Measurements from ENCODE around the gene DLG1. TPM values are rescaled to one million over a fixed set of nuclear protein-coding genes. Genes with fewer than 3 reads are reported as not detected.

The DLG1 gene
- total and polyA plus RNA-seq, 9 of the 15 experiments (the other 6 are each of a cell fraction or from before 2014, with no cell fraction given): 9.4 to 63.5 (median 43.6) TPM

DNA sequence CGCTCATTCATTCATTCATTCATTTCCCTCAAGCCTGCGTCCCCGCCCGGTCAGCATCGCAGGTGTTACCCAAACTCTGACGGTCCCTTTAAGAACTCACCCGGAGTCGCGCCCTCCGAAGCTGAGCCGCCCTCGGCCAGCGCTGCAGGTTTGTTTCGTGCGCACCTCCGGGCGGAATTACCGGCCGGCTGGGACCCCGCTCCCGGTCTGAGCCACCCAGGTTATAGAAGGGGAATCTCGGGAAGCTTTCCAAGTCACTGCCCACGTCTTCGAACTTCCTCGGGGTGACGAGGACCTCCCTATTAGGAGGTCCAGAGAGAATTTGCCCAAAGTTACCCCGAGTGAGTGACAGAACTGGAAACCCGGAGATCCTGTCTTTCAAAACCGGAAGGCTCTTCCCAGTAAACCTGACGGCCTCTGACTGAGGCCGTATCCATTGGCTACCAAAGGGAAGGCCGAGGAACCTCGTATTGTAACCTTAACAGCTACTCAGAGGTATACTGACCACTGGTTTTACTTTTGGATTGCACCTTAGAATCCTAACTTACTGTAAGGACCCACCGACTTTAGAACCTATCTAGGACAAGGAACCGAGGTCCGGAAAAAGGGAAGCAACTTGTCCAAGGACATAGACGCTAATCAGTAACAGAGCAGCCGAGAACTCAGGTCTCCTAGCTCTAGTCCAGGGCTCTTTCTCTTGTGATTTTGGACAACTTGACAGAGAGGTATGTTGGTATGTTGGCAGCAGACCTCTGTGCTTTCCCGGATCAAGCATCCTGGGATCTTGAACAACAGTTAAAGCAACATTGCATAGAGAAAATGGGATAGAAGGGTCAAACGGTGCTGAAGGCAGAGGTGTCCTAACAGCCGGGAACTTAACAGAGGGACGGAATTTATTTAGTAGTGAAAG is 788 bp upstream of the DLG1 start (continued):
- TF ChIP-seq, protein P1, sequence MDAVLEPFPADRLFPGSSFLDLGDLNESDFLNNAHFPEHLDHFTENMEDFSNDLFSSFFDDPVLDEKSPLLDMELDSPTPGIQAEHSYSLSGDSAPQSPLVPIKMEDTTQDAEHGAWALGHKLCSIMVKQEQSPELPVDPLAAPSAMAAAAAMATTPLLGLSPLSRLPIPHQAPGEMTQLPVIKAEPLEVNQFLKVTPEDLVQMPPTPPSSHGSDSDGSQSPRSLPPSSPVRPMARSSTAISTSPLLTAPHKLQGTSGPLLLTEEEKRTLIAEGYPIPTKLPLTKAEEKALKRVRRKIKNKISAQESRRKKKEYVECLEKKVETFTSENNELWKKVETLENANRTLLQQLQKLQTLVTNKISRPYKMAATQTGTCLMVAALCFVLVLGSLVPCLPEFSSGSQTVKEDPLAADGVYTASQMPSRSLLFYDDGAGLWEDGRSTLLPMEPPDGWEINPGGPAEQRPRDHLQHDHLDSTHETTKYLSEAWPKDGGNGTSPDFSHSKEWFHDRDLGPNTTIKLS (IDR thresholded peaks at IDR 0.05; ENCODE audit: borderline replicate concordance, low read depth): peak; percentile 18; the same call in 1 of the 2 replicates
- no peak for TF ChIP-seq ZNF518B (CRISPR knock-in tag; IDR thresholded peaks at IDR 0.05)
